ENCODE results near the gene GULP1.

- no peak for TF ChIP-seq CTCF (conservative IDR thresholded peaks at IDR 0.05; ENCODE audit: low read depth, low read length)
- TF ChIP-seq RAD21 (IDR thresholded peaks at IDR 0.05; ENCODE audit: low read length) = no peak
- no peak for TF ChIP-seq POLR2A (IDR thresholded peaks at IDR 0.05; ENCODE audit: low read depth, low read length)
- no peak for TF ChIP-seq MAFK (IDR thresholded peaks at IDR 0.05; ENCODE audit: low read depth, low read length)
- no peak for TF ChIP-seq NFE2L2 (IDR thresholded peaks at IDR 0.05; ENCODE audit: low read depth, low read length)
- no peak for TF ChIP-seq SMC3 (IDR thresholded peaks at IDR 0.05; ENCODE audit: low read depth, low read length)
- no peak for TF ChIP-seq ELK1 (IDR thresholded peaks at IDR 0.05; ENCODE audit: borderline replicate concordance, low read depth, low read length)
- no peak for TF ChIP-seq FOS (IDR thresholded peaks at IDR 0.05; ENCODE audit: low read depth, low read length)
Observed at GRCh38 chr2:188403676-188404075, 112.0 kb downstream of the GULP1 start.
